Astrocyte of the spinal cord (primary cell): Measurements from ENCODE around the gene LPAR5.

Source experiments
- DNase-seq: peaks from one replicate; pipeline ENCODE4 v3.0.0; 2011; ENCODE audit warnings: low read depth, low spot score
- H3K4me3 ChIP-seq: 2 replicates; pipeline ENCODE4 v1.5.1; 2011; ENCODE audit warnings: low read depth, mild to moderate bottlenecking, low read length, moderate library complexity
- CTCF ChIP-seq: IDR thresholded peaks from 2 replicates; pipeline ENCODE4 v1.5.1; 2012; ENCODE audit warnings: low read depth, mild to moderate bottlenecking, low read length, inconsistent platforms
- in situ Hi-C: cut with HindIII; loops from 2 replicates; pipeline ENCODE4 v1.10.0; 2017; ENCODE audit warnings: low sequenced_read_pairs

LPAR5 gene

GRCh38 chr12:6630736-6631135, 5.0 kb downstream of the LPAR5 start:
- in situ Hi-C loops = no loop called here
- TF ChIP-seq CTCF = no peak
- no peak overlapping the region for H3K4me3 ChIP-seq
- DNase-seq = no peak

- no peak for DNase-seq
- in situ Hi-C loops = no loop called here
- H3K4me3 ChIP-seq = no peak overlapping the region
- no peak for TF ChIP-seq CTCF
Observed at GRCh38 chr12:6627616-6628015, 8.1 kb downstream of the LPAR5 start.

GRCh38 chr12:6626654-6627283, 9.0 kb downstream of the LPAR5 start:
- in situ Hi-C loops = no loop called here
- no peak for TF ChIP-seq CTCF
- no peak overlapping the region for H3K4me3 ChIP-seq
- DNase-seq = no peak

GRCh38 chr12:6620885-6621274, 14.9 kb downstream of the LPAR5 start:
- DNase-seq = no peak
- no peak for TF ChIP-seq CTCF
- in situ Hi-C loops = no loop called here
- H3K4me3 ChIP-seq = no peak overlapping the region

GRCh38 chr12:6620137-6620884, 15.4 kb downstream of the LPAR5 start:
- DNase-seq = peak; percentile 62
- in situ Hi-C loops = no loop called here
- peak; percentile 53 for TF ChIP-seq CTCF
- H3K4me3 ChIP-seq = no peak overlapping the region

- H3K4me3 ChIP-seq = no peak overlapping the region
- DNase-seq = no peak
- TF ChIP-seq CTCF = no peak
- in situ Hi-C loops = no loop called here
Observed at GRCh38 chr12:6618483-6619225, 17.1 kb downstream of the LPAR5 start.
